HL-60 (cell line): ENCODE measurements around the gene TMEM135.

Source experiments
- DNase-seq, 2 experiments: peaks; one replicate each; pipeline ENCODE4 v3.0.0-alpha.2; 2010 to 2020; ENCODE audit warnings: low read depth in 1 of 2, low spot score in 1 of 2
- H3K27ac ChIP-seq: fragments of 250-450 bp; sonication (Bioruptor Pico); replicated peaks from 2 replicates; pipeline ENCODE4 v1.5.1; 2020; ENCODE audit warnings: mild to moderate bottlenecking, moderate library complexity
- H3K27me3 ChIP-seq: fragments of 250-450 bp; sonication (Bioruptor Pico); 2 replicates; pipeline ENCODE4 v1.5.1; 2021; ENCODE audit warnings: mild to moderate bottlenecking, moderate library complexity; ENCODE audit not compliant: insufficient read depth, poor library complexity, severe bottlenecking
- H3K4me3 ChIP-seq: replicated peaks from 2 replicates; pipeline ENCODE4 v1.5.1; 2011; ENCODE audit warnings: mild to moderate bottlenecking, control low read depth, low read length; ENCODE audit not compliant: insufficient read depth
- GABPA ChIP-seq: IDR thresholded peaks from 2 replicates; pipeline ENCODE4 v1.6.1; 2012; ENCODE audit warnings: low read depth
- POLR2AphosphoS5 ChIP-seq: IDR thresholded peaks from 2 replicates; pipeline ENCODE4 v1.6.1; 2012; ENCODE audit warnings: low read depth
- SPI1 ChIP-seq: IDR thresholded peaks from 2 replicates; pipeline ENCODE4 v1.6.1; 2012; ENCODE audit warnings: low read depth, mild to moderate bottlenecking, borderline replicate concordance
- TF ChIP-seq, protein P1 (sequence below): IDR thresholded peaks from one replicate; pipeline ENCODE4 v1.5.1; 2011; ENCODE audit warnings: low read length, control low read depth, inconsistent platforms; ENCODE audit not compliant: insufficient read depth
- TF ChIP-seq, protein P2 (sequence below): IDR thresholded peaks from 2 replicates; pipeline ENCODE4 v1.6.1; 2012; ENCODE audit warnings: low read depth; ENCODE audit not compliant: insufficient replicate concordance

Gene TMEM135

DNA sequence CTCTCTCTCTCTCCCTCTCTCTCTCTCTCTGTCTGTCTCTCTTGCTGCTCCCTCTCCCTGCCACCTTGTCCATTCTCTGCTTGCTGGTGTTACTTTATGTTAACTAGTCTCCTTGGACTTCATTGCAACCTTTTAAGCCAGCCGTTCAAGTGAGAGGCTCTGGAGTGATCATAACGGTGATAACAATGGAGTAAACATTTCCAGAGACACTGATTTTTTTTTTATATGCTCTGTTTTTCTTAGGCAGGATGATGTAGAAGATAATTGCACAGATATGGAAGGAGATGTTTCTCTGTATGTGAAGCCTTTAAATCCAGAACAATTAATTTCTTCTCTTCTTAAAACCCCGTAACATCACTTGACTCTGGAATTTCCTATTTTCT is 287.7 kb downstream of the TMEM135 start:
- Histone ChIP-seq H3K27ac (no peak overlapping the region), H3K27me3 (no peaks in the 10 kb centered on the region), H3K4me3 (no peak overlapping the region)
- no peak for DNase-seq
- TF ChIP-seq, protein P1, sequence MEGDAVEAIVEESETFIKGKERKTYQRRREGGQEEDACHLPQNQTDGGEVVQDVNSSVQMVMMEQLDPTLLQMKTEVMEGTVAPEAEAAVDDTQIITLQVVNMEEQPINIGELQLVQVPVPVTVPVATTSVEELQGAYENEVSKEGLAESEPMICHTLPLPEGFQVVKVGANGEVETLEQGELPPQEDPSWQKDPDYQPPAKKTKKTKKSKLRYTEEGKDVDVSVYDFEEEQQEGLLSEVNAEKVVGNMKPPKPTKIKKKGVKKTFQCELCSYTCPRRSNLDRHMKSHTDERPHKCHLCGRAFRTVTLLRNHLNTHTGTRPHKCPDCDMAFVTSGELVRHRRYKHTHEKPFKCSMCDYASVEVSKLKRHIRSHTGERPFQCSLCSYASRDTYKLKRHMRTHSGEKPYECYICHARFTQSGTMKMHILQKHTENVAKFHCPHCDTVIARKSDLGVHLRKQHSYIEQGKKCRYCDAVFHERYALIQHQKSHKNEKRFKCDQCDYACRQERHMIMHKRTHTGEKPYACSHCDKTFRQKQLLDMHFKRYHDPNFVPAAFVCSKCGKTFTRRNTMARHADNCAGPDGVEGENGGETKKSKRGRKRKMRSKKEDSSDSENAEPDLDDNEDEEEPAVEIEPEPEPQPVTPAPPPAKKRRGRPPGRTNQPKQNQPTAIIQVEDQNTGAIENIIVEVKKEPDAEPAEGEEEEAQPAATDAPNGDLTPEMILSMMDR: no peak
- TF ChIP-seq, protein P2, sequence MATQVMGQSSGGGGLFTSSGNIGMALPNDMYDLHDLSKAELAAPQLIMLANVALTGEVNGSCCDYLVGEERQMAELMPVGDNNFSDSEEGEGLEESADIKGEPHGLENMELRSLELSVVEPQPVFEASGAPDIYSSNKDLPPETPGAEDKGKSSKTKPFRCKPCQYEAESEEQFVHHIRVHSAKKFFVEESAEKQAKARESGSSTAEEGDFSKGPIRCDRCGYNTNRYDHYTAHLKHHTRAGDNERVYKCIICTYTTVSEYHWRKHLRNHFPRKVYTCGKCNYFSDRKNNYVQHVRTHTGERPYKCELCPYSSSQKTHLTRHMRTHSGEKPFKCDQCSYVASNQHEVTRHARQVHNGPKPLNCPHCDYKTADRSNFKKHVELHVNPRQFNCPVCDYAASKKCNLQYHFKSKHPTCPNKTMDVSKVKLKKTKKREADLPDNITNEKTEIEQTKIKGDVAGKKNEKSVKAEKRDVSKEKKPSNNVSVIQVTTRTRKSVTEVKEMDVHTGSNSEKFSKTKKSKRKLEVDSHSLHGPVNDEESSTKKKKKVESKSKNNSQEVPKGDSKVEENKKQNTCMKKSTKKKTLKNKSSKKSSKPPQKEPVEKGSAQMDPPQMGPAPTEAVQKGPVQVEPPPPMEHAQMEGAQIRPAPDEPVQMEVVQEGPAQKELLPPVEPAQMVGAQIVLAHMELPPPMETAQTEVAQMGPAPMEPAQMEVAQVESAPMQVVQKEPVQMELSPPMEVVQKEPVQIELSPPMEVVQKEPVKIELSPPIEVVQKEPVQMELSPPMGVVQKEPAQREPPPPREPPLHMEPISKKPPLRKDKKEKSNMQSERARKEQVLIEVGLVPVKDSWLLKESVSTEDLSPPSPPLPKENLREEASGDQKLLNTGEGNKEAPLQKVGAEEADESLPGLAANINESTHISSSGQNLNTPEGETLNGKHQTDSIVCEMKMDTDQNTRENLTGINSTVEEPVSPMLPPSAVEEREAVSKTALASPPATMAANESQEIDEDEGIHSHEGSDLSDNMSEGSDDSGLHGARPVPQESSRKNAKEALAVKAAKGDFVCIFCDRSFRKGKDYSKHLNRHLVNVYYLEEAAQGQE: no peak

DNA sequence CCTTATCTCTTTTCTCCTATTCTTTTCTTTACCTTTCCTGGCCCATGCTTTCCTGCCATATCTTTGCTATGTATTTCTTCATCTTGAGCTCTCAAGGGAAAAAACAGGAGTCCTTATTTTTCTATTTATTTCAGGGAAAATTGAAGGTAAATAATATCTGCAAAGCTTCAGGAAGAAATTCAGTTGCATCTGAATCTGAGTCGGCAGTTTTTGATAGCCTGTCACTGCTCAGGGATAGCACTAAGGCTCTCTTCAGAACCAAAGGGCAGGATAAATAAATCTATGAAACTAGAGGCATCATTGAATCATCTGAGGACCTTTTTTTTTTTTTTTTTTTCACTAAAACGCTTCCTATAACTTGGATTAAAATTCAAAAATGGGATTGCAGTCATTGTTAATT is 288.9 kb downstream of the TMEM135 start:
- TF ChIP-seq GABPA: no peak
- TF ChIP-seq, protein P1: no peak
- TF ChIP-seq POLR2AphosphoS5: no peak
- TF ChIP-seq SPI1: no peak
- TF ChIP-seq, protein P2: no peak
- Histone ChIP-seq H3K4me3 (no peak overlapping the region), H3K27me3 (no peaks in the 10 kb centered on the region), H3K27ac (no peak overlapping the region)
- no peak for DNase-seq

DNA sequence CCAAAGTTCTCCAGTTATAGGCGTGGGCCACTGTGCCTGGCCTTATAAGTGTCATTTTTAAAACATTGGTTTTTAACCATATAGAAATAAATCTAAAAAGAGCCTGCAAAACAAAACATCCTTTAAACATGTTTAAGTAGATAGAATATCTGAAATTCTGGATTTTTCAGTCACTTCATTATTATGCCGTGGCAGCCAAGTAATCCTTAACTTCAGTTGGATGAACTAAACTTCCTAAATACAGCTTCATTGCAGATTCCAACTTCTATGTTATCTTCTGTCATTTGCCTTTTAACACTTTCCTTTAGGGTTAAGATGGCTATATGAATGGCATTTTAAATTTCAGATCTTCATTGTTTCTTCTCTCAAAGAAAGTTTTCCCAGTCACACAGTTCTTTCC is 291.4 kb downstream of the TMEM135 start:
- no peak overlapping the region for H3K4me3 ChIP-seq
- no peak overlapping the region for H3K27ac ChIP-seq
- H3K27me3 ChIP-seq: no peaks in the 10 kb centered on the region
- TF ChIP-seq GABPA: no peak
- TF ChIP-seq, protein P2: no peak
- TF ChIP-seq, protein P1: no peak
- no peak for TF ChIP-seq POLR2AphosphoS5
- no peak for TF ChIP-seq SPI1
- no peak for DNase-seq
